GM15510 (cell line): ENCODE measurements around the gene SAT1.
A peak's percentile ranks its signal among the peaks of the same experiment; 100 is the strongest.

Experiments used
- POLR2A ChIP-seq: IDR thresholded peaks from 3 replicates; pipeline ENCODE4 v1.6.1; 2011; ENCODE audit warnings: borderline replicate concordance; ENCODE audit not compliant: insufficient read length; ENCODE audit errors: extremely low read depth

The SAT1 gene

DNA sequence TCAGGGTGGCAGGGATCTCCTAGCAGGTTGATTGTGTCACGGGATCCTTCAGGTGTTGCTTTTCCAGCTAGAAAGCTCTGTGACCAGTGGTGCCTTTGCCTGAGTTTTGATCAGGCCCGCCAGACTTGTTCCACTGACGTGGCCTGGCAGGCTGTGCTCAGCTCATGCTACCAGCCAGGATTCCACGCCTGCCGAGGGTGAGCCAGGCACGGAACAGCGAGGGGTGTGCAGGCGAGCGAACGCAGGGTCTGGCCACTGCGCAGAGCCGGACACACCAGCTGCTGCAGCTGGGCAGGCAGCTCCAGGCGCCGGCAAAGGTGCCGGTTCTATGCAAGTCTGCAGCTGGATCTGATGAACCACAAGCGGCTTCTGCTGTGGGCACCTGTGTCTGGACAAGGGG is 17.1 kb upstream of the SAT1 start:
- TF ChIP-seq POLR2A = no peak

DNA sequence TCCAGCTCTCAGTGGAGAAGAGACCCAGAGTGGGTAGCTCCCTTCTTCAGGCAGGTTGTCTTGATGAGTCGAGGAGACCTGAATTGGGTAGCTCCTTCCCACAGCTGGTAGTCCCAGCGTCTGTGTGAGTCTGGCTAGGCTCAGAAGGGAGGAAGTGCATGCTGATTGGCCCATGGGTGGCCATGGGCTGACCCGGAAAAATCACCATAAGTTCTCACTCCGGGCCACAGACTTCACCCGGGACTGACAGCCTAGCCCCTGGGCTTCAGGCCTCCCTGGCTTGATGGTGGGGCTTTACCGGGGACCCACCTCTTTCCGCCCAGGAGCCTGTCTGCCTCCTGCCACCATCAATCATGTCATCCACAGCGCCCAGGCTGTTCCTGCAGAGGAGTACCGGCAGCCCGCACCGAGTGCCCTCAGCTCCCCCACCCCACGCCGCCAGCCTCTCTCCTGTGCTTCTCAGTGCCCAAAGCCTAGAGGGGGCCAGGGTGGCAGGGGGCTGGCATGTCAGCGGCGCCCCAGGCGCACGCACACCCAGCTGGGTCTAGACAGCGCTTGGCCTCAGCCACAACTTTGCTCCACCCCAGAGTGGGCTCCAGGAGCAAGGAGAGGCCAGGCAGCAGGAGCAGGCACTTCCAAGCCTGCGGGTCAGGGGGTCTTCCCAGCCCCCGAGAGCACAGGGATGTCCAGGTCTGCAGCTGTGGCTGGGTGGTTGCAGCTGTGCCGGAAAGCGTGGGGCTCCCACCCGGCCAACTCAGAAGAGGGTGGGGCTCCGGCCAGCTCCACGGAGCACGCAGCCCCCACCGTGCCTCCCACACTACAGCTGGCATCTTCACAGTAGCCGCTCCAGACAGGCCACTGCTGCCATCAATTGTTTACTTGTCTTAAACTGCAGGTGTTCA is 16.1 kb upstream of the SAT1 start:
- peak; percentile 15 for TF ChIP-seq POLR2A

DNA sequence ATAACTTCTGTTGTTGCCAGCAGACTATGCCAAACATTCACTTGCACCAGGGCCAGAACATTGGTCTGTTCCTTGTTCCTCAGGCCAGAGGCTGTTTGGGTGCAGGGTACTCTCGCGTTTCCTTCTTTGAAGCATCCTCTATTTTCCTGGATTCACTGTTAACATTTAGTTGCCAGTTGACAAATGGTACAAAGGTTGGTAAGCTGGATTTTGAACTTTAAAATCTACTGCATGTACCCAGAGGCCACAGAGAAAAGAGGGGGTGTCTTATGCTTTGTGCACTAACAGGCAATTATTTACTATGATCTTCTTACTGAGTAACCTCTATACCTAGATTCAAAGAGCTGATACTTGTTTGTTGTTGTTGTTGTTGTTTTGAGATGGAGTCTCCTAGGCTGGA is 12.8 kb upstream of the SAT1 start:
- TF ChIP-seq POLR2A = no peak

DNA sequence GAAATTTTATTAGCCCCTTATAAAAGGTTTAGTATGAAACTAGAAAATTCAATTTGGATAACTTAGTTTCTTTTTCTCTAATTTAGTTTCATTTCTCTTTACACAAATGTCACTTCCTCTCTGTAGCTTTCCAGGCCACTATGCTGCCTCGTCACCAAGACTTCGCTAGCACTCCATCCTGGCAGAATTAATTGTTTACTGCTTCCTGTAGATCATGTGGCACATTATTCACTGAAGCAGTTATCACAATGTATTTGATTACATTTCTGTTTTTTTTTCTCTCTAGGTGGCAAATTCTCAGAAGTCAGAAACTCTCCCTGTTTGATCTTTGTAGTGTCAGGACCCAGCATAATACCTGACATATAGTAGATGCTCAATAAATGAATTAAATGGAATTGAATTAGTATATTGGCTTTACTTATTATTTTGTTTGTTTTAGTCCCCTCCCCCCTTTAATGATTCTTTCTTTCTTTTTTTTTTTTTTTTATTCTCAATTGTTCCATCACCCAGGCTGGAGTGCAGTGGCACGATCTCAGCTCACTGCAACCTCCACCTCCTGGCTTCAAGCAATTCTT is 9.3 kb upstream of the SAT1 start:
- no peak for TF ChIP-seq POLR2A

DNA sequence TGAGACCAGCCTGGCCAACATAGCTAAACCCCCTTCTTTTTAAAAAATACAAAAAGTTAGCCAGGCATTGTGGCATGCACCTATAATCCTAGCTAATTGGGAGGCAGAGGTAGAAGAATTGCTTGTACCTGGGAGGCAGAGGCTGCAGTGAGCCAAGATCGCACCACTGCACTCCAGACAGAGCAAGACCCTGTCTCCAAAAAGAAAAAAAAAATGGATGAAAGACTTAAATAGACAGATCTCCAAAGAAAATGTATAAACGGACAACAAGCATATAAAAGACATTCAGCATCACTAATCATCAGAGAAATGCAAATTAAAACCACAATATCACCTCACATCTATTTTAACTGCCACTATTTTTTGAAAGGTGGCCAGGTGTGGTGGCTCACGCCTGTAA is 6.6 kb upstream of the SAT1 start:
- no peak for TF ChIP-seq POLR2A

DNA sequence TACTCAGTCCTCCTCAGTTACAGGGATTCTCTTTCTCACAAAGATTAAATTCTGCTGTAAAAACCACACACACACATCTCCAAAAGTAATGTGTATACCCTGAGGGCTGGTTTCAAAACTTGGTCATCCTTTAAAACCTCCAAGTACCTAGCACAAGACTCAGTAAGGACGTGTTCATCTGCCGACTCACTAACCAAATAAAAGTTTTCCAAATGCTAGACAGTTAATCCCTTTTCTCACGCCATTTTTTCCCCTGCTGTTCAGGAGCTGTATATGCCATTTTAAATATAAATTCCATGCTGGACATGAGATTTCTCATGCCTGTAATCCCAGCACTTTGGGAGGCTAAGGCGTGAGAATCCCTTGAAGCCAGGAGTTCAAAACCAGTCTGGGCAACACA is 3.9 kb upstream of the SAT1 start:
- no peak for TF ChIP-seq POLR2A

DNA sequence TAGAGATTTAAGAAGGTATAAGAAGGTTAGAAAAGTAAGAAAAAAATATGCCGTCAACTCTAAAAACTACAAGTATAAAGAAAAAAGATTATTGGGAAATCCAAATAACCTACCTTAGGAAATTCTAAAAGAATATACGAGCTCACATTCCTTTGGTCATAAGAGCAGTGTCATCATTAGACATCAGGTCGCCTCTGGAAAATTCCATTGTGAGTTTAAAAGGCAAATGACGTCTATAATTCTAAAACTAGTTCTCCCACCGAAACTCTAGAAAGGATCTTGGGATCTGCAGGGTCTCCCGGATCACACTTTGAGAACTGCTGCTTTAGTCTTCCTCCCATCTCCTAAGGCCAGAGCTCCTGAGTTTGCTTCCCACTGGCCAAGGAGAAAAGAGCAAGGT is 518 bp upstream of the SAT1 start:
- TF ChIP-seq POLR2A = no peak

DNA sequence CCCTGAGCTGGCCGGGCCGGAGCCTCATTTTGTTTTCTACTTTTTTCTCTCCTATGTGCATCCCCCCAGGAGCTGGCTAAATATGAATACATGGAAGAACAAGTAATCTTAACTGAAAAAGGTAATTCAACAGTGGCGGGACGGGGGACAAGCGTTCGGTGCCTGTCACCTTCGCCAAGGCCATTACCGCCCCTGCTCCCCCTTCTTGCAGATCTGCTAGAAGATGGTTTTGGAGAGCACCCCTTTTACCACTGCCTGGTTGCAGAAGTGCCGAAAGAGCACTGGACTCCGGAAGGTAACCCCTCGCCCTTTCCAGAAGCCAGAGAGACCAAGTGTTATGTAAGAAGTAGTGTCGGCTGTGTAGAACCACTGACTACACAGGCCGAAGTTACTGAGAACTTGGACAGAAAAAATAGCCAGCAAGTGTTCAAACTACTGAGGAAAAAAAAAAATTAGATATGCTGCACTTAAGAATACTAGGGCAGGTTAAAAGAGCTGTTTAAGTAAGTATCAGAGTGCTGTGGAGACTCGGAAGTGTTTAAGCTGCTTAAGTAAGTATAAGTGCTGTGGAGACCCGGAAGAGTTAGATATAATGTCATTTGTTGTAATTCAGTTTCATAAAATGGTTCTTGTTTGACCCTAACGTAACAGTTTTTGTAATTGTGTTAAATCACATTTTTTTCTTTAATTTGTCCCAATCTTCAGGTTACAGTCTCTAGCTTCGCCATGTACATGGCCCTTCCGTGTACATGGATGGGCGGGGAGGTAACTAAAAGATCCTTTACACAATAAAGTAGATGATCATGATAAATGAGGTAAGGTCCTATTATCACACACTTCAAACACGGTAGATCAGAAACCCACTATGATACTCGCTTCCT is 856 bp downstream of the SAT1 start:
- TF ChIP-seq POLR2A = no peak

DNA sequence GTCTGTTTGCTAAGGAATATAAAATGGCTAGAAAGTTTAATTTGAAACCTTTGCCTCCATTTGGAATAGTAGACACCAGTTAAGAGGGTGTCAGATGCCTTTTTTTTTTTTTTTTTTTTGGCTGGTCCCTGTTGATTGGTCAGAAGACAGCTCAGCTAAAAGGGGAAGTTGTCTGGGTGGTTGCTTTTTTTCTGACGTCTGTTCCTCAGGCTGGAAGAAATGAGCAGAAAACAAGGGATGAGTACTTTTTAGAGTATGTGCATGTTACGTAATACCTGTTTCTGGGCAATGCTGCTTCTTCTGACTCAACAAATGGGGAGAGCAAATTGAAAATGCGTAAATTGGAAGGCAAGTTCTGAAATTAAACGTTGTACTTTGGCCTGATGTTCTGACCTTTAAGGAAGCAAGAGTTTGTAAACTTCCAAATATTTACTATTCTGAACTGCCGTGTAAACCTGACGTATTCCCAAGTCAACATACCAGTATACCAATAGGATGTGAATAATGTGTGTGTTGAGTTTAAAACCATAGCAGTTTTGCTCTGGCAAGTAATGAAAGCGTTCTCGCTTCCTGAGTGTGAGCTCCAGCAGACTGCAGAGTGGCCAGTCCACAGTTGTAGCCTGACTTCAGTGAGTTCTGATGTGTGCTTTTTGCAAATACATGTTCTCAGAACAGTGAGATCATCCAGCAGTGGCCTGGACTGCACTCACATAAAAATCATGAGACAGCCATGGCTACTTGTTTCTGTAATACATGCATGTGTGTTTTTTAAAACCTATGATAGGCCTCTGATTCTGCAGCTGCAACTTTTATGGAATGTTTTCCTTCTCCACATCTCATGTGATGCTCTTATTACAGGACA is 1.7 kb downstream of the SAT1 start:
- no peak for TF ChIP-seq POLR2A

DNA sequence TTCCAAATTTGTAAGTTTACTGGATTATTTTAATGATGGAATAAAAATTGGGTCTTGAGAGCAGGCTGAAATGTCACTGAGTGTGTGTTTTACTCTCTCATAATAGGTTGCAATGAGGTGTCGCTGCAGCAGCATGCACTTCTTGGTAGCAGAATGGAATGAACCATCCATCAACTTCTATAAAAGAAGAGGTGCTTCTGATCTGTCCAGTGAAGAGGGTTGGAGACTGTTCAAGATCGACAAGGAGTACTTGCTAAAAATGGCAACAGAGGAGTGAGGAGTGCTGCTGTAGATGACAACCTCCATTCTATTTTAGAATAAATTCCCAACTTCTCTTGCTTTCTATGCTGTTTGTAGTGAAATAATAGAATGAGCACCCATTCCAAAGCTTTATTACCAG is 2.6 kb downstream of the SAT1 start:
- no peak for TF ChIP-seq POLR2A

DNA sequence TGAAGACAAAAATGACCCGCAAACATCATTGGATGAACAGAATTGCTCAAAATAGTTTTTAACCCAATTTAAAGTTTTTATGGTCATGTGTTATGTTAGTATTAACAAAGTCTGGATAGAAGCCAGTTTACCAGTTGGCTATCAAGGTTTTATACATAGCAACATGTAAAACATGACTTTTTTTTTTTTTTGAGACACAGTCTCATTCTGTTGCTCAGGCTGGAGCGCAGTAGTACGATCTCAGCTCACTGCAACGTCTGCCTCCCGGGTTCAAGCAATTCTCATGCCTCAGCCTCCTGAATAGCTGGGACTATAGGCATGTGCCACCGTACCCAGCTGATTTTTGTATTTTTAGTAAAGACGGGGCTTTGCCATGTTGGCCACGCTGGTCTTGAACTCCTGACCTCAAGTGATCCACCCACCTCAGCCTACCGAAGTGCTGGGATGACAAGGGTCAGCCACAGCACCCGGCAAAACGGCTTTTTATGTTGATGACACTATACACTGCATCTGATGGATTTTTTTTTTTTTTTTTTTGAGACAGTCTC is 3.4 kb downstream of the SAT1 start:
- no peak for TF ChIP-seq POLR2A

DNA sequence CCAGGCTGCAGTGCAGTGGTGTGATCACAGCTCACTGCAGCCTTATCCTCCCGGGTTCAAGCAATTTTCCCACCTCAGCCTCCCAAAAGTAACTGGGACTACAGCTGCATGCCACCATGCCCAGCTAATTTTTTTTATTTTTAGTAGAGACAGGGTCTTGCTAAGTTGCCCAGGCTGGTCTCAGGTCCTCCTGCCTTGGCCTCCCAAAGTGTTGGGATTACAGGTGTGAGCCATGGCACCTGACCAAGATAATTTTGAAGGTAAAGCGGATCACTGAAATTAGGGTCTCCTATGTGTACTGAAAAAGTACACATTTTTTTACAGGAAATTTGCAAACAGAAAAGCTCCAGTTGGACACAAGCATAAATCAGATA is 4.8 kb downstream of the SAT1 start:
- TF ChIP-seq POLR2A = no peak

DNA sequence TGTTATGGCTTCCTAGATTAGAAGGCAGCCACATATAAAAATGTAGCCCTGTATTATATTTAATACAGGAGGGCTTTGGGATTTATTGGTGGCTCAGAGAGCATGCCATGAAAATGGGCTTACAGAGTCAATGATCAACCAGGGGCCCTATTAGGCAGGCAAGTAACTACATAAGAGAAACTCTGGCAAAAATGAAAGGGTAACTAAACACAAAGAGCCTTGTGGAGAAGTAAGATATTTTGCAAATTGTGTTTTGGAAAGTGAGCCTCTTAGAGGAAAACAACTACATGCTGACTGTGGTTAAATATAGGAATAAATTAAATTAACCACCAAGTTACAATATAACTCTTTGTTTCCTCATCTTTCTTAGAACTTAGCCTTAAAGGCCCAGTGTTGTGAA is 5.5 kb downstream of the SAT1 start:
- TF ChIP-seq POLR2A = no peak

DNA sequence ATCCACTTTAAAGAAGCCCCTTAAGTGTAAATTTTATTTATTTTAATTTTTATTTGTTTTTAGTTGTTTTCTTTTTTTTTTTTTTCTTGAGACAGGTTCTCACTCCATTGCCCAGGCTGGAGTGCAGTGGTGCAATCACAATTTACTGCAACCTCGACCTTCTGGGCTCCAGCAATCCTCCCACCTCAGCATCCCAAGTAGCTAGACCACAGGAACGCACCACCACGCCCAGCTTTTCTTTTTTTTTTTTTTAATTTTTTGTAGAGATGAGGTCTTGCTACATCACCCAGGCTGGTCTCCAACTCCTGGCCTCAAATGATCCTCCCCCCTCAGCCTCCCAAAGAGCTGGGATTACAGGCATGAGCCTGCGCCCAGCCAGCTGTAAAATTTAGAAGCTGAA is 6.0 kb downstream of the SAT1 start:
- no peak for TF ChIP-seq POLR2A
